SIG-M5 (cell line): ENCODE results near the gene CEMIP.

ENCODE experiments used
- DNase-seq: peaks from one replicate; lab custom pipeline; 2025; lab: John Stamatoyannopoulos, UW

CEMIP gene

DNA sequence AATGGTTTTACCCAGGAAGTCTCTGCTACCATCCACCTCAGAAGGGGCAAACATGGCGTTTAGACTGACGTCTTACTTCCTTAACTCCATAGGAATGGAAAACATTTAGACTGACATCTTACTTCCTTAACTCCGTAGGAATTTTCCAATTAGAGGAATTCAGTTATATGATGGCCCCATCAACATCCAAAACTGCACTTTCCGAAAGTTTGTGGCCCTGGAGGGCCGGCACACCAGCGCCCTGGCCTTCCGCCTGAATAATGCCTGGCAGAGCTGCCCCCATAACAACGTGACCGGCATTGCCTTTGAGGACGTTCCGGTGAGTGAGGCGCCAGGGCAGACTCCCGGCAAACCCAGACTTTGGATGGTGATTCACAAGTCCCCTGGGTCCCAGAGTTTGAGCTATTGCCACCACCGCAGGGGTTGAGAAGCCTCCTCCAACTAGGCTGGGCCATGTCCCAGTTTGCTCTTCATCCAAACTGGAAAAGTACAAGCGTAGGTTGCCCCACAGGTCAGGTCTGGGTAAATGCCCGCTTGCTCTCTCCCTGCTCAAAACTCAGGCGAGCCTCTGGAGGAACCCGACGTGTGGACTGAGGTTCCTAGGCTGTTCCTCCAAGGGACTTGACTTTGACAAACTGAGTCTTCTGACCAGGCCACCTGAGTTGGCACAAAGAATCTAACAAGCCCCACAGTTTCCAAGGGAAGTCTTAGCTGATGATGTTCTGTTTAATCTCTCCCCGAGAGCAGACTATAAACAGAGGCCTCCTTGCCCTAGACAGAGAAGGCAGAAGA lies 152.7 kb downstream of the CEMIP start:
- DNase-seq = no peak

DNA sequence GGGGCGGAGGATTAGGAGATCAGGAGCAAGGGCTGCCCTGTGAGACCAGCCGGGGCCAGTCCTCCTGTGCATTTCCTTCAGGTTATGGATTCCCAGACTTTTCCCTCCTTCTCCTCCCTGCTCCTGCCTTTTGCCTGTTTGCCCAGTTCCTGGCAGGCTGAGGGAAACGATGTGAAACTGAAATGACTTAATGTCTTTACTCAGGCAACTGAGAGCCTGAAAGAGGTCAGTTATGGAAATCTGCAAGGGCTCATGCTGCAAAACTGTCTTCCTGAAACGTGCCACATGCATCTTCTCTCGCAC lies 153.3 kb downstream of the CEMIP start:
- no peak for DNase-seq

DNA sequence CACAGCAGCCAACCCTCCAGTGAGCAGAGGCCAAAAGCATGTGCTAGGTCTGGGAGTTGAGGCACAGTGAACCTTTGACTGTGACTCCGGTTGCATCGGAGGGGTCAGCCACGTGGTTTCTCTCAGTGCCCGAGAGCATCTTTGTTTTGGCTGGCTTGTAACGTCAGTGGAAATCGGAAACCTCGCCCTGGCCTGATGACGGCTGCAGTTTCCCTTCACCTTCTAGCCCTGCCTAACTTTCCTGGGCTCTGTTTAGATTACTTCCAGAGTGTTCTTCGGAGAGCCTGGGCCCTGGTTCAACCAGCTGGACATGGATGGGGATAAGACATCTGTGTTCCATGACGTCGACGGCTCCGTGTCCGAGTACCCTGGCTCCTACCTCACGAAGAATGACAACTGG lies 153.8 kb downstream of the CEMIP start:
- DNase-seq = no peak

DNA sequence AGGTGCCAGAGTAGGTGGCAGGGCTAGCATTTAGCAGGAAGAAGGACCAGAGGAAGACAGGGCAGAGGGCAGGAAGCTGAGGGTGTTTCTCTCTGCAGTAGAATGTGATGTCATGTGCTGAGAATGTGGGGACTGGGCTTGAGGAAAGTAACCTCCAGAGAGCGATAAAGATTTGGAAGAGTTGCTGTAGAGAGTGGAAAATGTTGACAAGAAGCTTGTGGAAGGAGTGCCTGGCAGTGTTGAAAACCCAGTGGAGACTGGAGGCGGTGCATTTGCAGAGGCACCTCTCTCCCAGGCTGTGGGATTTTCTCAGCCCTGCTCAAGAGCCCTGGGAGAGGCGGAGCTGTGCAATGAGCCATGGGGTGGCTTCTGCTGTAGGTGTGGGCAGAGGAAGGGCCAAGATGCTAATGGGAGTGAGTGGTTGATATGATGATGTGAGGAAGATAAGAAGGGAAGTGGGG lies 155.6 kb downstream of the CEMIP start:
- no peak for DNase-seq

DNA sequence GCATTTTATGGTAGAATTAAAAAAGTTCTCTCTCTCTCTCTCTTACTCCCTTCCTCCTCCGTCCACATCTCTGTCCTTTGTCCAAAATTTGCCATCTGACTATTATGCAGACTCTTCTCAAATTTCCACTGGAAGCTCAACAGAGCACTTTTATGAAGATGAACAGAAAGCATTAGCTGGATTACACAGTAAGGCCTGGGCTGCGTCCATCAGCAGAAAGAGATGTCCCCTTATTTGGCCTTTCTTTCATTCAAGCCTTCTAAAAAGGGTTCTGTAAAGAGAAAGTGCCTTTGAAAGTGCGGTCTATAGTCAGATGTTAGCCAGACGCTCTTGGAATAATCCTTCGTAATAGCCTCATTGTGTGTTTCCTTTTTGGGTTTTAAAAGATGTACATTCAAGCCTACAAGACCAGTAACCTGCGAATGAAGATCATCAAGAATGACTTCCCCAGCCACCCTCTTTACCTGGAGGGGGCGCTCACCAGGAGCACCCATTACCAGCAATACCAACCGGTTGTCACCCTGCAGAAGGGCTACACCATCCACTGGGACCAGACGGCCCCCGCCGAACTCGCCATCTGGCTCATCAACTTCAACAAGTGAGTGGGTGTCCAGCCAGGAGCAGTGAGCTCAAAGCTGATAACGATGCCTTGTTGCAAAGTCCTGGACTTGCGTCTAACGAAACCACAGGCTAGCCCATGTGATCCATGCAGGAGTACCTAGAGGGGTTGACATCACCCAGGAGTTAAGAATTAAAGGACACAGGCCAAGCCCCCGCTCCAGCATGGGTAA lies 157.3 kb downstream of the CEMIP start:
- no peak for DNase-seq

DNA sequence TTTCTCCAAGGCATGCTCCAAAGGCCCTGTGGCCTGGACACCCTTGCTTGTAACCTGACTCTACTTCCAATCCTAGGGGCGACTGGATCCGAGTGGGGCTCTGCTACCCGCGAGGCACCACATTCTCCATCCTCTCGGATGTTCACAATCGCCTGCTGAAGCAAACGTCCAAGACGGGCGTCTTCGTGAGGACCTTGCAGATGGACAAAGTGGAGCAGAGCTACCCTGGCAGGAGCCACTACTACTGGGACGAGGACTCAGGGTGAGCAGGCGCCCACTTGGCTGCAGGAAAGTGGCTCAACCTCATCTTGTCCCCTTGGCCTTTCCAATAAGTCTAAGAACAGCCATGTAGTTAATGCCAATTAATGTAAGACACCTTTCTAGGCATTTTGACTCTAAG lies 158.5 kb downstream of the CEMIP start:
- no peak for DNase-seq

DNA sequence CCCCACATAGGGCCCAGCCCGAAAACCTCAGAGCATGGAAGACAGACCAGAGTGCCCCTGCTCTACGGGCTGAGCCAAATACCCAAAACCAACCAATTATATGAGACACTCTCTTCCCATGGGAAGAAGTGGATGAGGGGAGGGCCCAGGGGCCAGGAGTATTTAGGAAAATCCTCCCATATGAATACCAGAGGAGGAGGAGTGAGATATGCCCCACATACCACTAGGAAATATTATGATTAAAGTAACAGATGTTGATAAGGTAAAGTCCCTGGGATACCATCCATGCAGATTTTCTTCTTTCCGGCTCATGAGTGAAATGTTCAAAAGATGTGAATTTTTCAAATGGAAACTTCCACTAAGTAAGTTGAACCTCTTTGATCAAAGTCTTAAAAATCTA lies 160.0 kb downstream of the CEMIP start:
- DNase-seq = no peak

DNA sequence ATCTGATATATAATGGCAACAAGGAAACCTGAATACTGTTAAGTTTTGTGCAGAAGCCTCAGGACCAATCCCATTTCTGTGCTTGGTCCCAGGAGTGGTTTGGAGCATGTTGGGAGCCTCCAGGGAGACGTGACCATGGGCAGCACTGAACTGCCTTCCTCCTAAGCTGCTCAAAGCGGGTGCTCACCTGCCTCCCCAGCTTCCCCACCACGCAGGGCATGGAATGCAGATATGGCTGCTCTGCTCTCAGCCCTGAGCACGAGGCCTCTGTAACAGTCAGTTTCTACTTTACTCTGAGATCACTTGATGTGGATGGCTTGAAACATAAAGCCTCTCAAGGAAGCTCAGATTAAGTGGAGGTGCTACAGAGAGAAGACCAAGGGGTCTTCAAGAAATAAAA lies 161.2 kb downstream of the CEMIP start:
- DNase-seq = no peak

DNA sequence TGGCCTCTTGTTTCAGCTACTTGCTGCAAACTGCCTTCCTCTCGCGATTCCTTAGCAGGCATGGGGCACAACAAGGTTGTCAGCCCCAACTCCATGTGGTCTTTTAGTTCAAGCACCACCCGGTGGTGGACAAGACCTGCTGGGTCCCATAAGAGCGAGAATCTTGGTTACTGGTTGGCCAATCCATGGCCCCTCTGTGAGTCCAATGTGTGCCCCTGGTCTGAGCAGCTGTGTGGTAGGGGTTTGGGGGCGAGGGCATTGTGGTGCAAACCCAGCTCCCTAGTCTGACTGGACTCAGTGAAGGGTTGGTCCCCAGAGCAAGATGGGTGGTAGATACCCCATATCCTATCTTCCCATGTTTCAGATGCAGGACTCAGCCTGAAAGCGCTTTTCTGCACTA lies 161.7 kb downstream of the CEMIP start:
- no peak for DNase-seq

DNA sequence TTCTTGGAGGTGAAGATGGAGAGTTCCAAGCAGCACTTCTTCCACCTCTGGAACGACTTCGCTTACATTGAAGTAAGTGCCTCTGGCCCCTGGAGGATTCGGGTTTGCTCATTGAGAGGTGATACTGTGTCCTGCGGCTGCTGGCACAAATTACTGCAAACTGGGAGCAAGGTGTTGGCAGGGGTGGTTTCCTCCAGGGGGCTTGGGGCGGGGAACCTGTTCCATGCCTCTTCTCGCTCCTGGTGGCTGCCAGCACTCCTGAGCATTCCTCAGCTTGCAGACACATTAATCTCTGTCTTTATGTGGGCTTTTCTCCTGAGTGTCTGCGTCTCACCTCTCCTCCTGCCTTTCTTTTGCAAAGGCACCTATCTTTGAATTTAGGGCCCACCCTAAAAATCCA lies 163.1 kb downstream of the CEMIP start:
- DNase-seq = no peak

DNA sequence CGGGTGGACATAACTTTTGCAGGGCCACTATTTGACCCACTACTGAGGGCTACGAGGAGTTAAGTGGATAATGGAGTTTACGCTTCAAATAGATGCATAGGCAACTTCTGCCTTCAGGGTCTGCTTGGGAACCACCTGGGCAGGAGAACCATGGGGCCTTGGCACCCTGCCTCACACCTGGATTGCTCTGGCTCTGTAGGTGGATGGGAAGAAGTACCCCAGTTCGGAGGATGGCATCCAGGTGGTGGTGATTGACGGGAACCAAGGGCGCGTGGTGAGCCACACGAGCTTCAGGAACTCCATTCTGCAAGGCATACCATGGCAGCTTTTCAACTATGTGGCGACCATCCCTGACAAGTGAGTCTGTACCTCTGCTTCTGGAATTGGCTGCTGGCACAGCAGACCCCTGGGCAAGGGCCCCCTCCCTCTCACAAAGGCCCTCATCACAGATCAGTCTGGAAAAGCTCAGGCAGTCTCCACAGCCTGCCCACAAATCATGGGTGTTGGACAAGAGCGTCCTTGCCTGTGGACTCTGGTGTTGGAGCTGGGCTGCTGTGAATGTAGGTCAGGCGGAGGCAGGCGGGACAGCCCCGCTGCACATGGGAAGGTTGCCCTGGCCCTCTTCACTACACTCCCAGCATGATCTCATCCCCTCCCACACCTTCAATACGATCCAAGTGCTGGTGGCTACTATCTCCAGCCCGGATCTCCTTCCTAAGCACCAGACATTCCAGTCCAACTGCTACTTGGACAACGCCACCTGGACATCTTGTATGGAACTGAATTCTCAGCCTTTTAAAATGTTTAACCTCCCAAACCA lies 163.8 kb downstream of the CEMIP start:
- no peak for DNase-seq

DNA sequence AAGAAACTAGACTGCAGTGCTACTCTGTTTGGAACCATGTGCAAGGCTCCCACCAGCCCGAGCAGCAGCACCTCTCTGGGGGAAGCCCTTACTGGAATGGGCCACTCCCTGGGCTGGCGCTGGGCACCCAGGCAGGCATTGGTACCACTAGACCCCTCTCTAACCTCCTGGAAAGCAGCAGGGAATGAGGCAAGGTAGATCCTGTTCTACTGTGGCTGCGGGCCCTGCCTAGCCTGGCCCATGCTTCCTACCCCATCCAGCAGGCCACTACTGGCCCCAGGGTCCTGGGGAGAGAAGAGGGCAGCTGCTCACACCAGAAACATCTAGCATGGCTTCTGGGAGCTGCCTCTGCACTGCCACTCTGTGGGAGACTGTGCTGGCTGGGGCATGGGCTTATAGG lies 165.6 kb downstream of the CEMIP start:
- no peak for DNase-seq

DNA sequence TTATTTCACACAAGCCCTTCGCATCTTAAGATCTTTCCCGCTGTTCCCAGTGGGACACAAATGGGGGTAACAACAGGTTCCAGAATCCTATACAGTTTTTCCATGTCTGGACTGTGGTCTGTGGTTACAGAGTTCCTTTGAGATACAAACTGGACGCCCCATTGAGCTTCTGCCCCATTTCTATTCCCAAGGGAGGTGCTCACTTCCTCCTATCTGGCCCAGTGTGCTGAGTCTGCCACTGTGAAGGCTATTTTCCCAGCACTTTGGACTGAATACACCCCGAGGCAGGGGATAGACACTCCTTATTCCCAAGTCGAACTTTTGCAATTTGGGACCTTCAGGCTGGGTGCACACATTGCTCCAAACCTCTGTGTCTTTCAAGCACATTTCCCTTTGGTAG lies 166.4 kb downstream of the CEMIP start:
- no peak for DNase-seq

DNA sequence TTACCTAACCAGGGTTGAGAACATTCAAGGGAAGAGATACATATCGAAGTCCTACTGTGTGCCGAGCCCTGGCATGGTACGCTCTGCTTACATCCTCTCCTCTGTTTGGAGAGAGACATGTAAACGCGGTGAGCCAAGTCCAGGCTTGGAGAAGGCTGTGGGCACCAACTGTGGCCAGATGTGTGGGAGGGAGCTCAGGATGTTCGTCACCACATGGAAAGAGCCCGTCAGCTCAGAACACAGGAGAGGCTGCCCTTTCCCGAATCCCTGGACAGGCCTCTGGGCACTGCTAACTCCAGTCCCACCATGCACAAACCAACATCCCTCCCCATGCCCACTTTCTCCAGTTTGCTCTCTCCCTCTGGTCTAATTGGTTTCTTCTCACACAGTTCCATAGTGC lies 167.4 kb downstream of the CEMIP start:
- DNase-seq = no peak

DNA sequence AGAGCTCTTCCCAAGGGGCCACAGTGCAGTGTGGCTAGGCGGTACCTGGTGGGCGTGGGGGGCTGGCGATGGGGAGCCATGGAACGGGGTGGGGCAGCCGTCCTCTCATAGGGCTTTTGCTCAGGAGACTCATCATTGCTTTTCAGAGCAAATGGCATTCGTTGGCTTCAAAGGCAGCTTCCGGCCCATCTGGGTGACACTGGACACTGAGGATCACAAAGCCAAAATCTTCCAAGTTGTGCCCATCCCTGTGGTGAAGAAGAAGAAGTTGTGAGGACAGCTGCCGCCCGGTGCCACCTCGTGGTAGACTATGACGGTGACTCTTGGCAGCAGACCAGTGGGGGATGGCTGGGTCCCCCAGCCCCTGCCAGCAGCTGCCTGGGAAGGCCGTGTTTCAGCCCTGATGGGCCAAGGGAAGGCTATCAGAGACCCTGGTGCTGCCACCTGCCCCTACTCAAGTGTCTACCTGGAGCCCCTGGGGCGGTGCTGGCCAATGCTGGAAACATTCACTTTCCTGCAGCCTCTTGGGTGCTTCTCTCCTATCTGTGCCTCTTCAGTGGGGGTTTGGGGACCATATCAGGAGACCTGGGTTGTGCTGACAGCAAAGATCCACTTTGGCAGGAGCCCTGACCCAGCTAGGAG lies 169.6 kb downstream of the CEMIP start:
- no peak for DNase-seq

DNA sequence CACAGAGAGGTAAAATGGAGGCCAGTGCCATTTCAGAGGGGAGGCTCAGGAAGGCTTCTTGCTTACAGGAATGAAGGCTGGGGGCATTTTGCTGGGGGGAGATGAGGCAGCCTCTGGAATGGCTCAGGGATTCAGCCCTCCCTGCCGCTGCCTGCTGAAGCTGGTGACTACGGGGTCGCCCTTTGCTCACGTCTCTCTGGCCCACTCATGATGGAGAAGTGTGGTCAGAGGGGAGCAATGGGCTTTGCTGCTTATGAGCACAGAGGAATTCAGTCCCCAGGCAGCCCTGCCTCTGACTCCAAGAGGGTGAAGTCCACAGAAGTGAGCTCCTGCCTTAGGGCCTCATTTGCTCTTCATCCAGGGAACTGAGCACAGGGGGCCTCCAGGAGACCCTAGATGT lies 170.6 kb downstream of the CEMIP start:
- DNase-seq = no peak

DNA sequence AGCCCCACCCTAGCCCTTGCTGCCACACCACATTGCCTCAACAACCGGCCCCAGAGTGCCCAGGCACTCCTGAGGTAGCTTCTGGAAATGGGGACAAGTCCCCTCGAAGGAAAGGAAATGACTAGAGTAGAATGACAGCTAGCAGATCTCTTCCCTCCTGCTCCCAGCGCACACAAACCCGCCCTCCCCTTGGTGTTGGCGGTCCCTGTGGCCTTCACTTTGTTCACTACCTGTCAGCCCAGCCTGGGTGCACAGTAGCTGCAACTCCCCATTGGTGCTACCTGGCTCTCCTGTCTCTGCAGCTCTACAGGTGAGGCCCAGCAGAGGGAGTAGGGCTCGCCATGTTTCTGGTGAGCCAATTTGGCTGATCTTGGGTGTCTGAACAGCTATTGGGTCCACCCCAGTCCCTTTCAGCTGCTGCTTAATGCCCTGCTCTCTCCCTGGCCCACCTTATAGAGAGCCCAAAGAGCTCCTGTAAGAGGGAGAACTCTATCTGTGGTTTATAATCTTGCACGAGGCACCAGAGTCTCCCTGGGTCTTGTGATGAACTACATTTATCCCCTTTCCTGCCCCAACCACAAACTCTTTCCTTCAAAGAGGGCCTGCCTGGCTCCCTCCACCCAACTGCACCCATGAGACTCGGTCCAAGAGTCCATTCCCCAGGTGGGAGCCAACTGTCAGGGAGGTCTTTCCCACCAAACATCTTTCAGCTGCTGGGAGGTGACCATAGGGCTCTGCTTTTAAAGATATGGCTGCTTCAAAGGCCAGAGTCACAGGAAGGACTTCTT lies 171.3 kb downstream of the CEMIP start:
- DNase-seq = no peak

DNA sequence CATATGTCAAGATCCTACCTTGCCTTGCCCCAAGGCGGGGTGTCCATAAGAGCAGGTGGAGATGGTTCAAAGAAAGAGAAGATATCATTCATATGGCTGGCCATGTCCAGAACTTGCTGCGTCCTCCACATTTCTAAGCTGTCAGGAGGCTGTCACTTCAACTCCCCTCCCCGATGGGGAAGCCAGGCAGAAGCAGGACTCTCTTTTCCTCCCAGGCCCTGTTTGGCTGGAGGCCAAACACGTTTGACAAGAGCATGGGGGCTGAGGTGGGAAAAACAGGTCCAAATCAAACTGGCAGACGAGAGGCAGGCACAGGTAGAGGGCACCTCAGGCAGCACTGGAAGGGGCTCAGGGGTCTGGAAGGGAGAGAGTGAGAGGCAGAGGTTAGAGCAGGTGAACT lies 172.8 kb downstream of the CEMIP start:
- no peak for DNase-seq

DNA sequence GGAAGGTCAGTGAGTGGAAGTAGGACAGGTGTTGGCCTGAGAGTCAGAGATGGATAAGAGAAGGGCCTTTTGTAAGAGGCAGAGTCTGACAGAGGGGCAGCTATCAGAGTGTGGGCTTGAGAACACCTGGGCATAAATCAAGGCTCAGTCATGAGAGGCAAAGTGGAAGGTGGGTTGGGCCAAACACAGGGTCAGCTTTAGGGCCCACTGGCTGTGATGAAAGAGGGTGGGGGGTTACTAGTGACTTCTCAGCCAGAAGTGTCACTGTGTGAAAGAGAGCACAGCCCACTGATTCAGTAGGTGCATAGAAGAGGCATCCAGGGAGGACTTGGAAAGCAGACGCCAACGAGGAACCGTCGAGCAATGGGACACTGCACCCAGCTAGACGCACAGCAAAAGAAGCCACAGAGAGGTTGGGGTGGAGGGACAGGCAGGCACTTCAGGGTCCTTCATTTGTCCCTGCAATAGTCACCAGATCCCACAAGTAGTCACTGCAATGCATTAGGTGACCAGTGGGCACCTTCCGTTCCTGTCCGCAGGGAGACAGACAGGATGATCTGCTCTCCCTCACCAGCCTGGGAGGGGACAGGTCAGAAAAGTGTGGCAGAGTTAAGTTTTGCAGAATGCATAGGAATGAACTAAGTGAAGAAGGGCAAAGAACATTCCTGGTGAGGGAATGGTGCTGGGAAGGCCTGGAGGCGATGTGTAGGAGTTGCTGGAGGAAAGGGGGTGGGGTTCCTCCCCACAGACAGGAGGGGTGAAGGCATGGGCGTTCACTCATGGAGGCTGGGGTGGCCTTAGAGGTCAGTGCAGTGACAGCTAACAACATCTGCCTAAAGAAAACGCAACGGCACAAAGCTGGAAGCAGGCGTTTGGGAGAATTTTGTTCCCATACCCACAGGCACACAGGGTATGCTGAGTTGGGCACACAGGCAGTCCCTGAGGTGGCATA lies 174.1 kb downstream of the CEMIP start:
- no peak for DNase-seq
